ENCODE results near the gene SEL1L.
"Not testable (repeated sequence)": the region's sequence is repeated elsewhere in the genome, so short reads cannot be mapped to it uniquely, and the experiment has no call there.

Gene SEL1L

DNA sequence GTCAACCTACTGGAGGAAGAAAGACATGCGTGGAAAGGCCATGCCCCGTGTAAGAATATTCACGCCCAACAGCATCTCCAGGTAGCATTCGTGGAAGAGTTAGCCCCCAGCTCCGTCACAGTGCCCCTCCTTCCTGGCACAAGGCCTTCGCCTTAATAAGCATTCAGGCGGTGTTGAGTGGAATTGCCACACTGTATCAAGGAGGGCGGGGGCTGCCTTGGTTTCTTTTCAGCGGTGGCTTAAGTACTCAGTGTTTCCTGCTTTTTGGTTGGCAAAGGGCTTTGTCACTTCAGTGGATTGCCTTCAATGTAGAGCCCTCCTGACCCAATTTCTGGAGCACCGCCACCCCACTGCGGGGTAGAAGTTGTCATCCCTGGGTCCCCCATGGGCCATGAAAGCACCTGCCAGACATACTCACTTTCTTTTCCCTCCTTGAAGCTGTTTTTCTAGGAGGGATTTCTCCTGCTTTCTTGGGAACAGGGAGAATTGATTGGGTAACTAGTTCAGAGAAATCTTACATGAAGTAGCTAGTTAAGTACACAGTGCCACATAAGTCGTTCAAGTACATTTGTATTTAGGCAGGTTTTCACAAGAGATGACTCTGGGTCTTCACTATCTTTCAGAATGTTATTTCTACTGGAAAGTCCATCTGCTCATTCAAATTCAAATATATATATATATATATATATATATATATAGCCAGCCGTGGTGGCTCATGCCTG is 68.0 kb downstream of the SEL1L start:
- Histone ChIP-seq H3K4me3 (no peak overlapping the region), H3K27ac (no peak overlapping the region)
- no peak for DNase-seq (ENCODE audit: low spot score)
- TF ChIP-seq, protein P1, sequence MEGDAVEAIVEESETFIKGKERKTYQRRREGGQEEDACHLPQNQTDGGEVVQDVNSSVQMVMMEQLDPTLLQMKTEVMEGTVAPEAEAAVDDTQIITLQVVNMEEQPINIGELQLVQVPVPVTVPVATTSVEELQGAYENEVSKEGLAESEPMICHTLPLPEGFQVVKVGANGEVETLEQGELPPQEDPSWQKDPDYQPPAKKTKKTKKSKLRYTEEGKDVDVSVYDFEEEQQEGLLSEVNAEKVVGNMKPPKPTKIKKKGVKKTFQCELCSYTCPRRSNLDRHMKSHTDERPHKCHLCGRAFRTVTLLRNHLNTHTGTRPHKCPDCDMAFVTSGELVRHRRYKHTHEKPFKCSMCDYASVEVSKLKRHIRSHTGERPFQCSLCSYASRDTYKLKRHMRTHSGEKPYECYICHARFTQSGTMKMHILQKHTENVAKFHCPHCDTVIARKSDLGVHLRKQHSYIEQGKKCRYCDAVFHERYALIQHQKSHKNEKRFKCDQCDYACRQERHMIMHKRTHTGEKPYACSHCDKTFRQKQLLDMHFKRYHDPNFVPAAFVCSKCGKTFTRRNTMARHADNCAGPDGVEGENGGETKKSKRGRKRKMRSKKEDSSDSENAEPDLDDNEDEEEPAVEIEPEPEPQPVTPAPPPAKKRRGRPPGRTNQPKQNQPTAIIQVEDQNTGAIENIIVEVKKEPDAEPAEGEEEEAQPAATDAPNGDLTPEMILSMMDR (IDR thresholded peaks at IDR 0.05), result no peak

GRCh38 chr14:81465003-81465392 is 68.7 kb downstream of the SEL1L start:
- H3K4me3 ChIP-seq, result peak overlapping the region; percentile 42
- not testable (repeated sequence) for DNase-seq (ENCODE audit: low spot score); H3K27ac ChIP-seq

DNA sequence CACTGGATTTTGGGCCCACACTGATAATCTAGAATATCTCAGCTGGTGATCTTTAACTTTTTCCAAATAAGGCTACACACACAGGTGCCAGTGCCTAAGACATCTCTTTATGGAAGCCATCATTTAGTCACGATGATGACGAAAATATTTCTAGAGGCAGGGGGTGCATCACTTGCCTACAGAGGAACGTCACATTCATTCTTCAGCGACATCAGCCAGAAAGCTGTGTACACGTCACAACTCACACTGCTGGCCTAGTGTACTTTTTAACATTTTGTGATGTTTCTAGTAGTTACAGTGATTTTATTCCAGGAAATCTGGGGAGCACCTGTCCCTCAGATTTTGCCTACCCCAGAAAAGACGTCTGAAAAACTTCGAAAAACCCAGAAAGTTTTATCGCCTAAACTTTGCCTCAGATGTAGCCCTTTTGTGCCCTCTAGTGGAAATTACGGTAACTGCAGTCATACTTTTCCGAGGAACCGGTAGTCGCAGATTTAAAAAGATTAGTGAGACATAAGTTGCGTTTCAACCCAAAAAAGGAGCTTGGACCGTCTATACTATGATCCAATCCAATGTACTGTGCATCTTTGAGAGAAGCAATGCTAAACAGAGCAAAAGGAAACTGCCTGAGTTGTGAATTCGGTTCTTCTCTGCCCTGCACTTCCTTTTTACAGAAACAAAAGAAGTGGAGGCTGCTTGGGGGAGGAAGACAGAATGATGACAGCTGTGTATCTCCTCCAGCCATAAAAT is 69.2 kb downstream of the SEL1L start:
- TF ChIP-seq, protein P1 (IDR thresholded peaks at IDR 0.05), result peak; percentile 83
- Histone ChIP-seq H3K4me3 (peak overlapping the region; percentile 42), H3K27ac (no peak overlapping the region)
- no peak for DNase-seq (ENCODE audit: low spot score)

- H3K27ac ChIP-seq; DNase-seq (ENCODE audit: low spot score); H3K4me3 ChIP-seq: not testable (repeated sequence)
Observed at GRCh38 chr14:81462356-81462755, 71.3 kb downstream of the SEL1L start.

GRCh38 chr14:81459912-81460311 is 73.7 kb downstream of the SEL1L start:
- DNase-seq (ENCODE audit: low spot score), result no peak
- no peak overlapping the region for H3K4me3 ChIP-seq
- TF ChIP-seq, protein P1 (IDR thresholded peaks at IDR 0.05), result no peak
- no peak overlapping the region for H3K27ac ChIP-seq

GRCh38 chr14:81458352-81458751 is 75.3 kb downstream of the SEL1L start:
- TF ChIP-seq, protein P1 (IDR thresholded peaks at IDR 0.05), result no peak
- Histone ChIP-seq H3K4me3 (no peak overlapping the region), H3K27ac (no peak overlapping the region)
- no peak for DNase-seq (ENCODE audit: low spot score)

GRCh38 chr14:81455390-81455789 is 78.3 kb downstream of the SEL1L start:
- Histone ChIP-seq H3K4me3 (no peak overlapping the region), H3K27ac (no peak overlapping the region)
- TF ChIP-seq, protein P1 (IDR thresholded peaks at IDR 0.05), result no peak
- no peak for DNase-seq (ENCODE audit: low spot score)

GRCh38 chr14:81454572-81455218 is 79.0 kb downstream of the SEL1L start:
- Histone ChIP-seq H3K27ac (no peak overlapping the region), H3K4me3 (no peak overlapping the region)
- TF ChIP-seq, protein P1 (IDR thresholded peaks at IDR 0.05), result no peak
- DNase-seq (ENCODE audit: low spot score), result no peak

Measured in coronary artery (tissue), 2 donors.